ENCODE data around the gene CDH15. TPM values are rescaled to one million over a fixed set of nuclear protein-coding genes. Genes with fewer than 3 reads are reported as not detected.

CDH15 gene
- total and polyA plus RNA-seq, 2 of the 13 experiments (the other 11 are each of a cell fraction or from before 2014, with no cell fraction given) = 0.74 to 2.2 TPM

DNA sequence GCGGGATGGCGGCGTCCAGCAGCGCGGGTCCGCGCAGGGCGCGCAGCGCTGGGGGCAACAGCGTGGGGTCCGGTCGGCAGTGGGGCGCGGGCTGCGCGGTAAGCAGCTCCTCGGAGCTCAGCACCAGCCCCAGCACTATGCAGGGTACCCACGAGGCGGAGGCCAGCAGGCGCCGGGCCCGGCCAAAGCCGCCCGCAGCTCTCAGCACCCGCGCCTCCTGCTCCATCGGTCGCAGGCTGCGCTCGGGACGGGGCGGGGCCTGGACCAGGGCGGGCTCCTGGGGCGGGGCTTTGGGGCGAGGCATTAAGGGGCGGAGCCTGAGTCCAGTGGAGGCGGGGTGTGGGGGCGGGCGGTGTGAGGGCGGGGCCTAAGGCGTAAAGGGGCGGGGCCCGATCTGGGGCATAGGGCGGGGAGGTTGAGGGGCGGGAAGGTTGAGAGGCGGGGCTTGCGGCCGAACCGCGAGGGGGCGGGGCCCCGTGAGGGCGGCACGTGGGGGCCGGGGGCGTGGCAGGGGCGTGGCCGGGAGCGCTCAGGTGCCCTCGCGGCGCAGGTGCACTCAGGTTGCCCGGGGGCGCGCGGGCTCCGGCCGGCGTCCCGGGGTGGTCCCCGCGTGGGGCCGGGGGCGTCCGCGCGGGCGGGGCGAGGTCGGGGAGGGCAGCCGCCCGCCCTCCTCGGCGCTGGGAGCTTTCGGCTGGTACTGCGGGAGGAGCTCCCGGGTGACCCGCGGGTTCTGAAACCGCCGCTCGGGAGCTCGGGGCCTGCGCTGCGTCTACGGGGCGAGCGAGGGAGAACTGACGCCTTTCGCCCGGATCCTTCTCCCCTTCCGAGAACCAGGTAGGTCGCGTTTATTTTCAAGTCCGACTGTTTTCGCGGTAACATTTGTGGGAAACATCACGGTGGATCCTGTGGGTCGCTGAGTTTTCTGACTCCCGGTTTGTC is 30.2 kb downstream of the CDH15 start (continued):
- no peak for TF ChIP-seq POGZ (CRISPR knock-in tag; IDR thresholded peaks at IDR 0.05)
- TF ChIP-seq POLR2AphosphoS5 (IDR thresholded peaks at IDR 0.05; ENCODE audit: low read depth, low read length) = peak; percentile 84
- no peak for TF ChIP-seq ZNF878 (CRISPR knock-in tag; IDR thresholded peaks at IDR 0.05)
- no peak for TF ChIP-seq ERF (CRISPR knock-in tag; IDR thresholded peaks at IDR 0.05)
- 0 out of 2 replicates have a peak, but pooled peaks have one; percentile 35 for TF ChIP-seq ZNF138 (CRISPR knock-in tag; IDR thresholded peaks at IDR 0.05; ENCODE audit: low read depth)
- no peak for TF ChIP-seq CC2D1A (CRISPR knock-in tag; IDR thresholded peaks at IDR 0.05)
- peak; percentile 88 for TF ChIP-seq ZEB1 (IDR thresholded peaks at IDR 0.05; ENCODE audit: insufficient replicate concordance, low read depth)
- TF ChIP-seq, protein P1, sequence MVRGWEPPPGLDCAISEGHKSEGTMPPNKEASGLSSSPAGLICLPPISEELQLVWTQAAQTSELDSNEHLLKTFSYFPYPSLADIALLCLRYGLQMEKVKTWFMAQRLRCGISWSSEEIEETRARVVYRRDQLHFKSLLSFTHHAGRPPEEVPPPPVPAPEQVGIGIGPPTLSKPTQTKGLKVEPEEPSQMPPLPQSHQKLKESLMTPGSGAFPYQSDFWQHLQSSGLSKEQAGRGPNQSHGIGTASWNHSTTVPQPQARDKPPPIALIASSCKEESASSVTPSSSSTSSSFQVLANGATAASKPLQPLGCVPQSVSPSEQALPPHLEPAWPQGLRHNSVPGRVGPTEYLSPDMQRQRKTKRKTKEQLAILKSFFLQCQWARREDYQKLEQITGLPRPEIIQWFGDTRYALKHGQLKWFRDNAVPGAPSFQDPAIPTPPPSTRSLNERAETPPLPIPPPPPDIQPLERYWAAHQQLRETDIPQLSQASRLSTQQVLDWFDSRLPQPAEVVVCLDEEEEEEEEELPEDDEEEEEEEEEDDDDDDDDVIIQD (CRISPR knock-in tag; IDR thresholded peaks at IDR 0.05; ENCODE audit: low read depth) = no peak
- TF ChIP-seq, protein P2, sequence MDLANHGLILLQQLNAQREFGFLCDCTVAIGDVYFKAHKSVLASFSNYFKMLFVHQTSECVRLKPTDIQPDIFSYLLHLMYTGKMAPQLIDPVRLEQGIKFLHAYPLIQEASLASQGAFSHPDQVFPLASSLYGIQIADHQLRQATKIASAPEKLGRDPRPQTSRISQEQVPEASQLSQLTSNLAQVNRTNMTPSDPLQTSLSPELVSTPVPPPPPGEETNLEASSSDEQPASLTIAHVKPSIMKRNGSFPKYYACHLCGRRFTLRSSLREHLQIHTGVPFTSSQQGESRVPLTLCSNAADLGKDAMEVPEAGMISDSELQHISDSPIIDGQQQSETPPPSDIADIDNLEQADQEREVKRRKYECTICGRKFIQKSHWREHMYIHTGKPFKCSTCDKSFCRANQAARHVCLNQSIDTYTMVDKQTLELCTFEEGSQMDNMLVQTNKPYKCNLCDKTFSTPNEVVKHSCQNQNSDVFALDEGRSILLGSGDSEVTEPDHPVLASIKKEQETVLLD (CRISPR knock-in tag; IDR thresholded peaks at IDR 0.05; ENCODE audit: low read depth) = 0 out of 2 replicates have a peak, but pooled peaks have one; percentile 27
- TF ChIP-seq ZNF350 (CRISPR knock-in tag; IDR thresholded peaks at IDR 0.05; ENCODE audit: borderline replicate concordance, low read depth) = no peak
- no peak for TF ChIP-seq NFIC (IDR thresholded peaks at IDR 0.05; ENCODE audit: low read length)
- no peak for TF ChIP-seq ZFP36L1 (CRISPR knock-in tag; IDR thresholded peaks at IDR 0.05)
- peak; percentile 34 for TF ChIP-seq YY1 (IDR thresholded peaks at IDR 0.05; ENCODE audit: insufficient read depth, insufficient replicate concordance, low read depth, low read length)
- no peak for TF ChIP-seq TSC22D2 (CRISPR knock-in tag; IDR thresholded peaks at IDR 0.05; ENCODE audit: borderline replicate concordance)
- no peak for TF ChIP-seq ZNF629 (CRISPR knock-in tag; conservative IDR thresholded peaks at IDR 0.05)
- 0 out of 2 replicates have a peak, but pooled peaks have one; percentile 77 for TF ChIP-seq ZNF558 (CRISPR knock-in tag; IDR thresholded peaks at IDR 0.05; ENCODE audit: borderline replicate concordance)
- no peak for TF ChIP-seq NR1H2 (CRISPR knock-in tag; IDR thresholded peaks at IDR 0.05; ENCODE audit: borderline replicate concordance, low read depth)
- peak; percentile 51 for TF ChIP-seq ZNF883 (CRISPR knock-in tag; IDR thresholded peaks at IDR 0.05; ENCODE audit: not compliant biosample characterization)
- no peak for TF ChIP-seq ISX (CRISPR knock-in tag; conservative IDR thresholded peaks at IDR 0.05)
- TF ChIP-seq, protein P3, sequence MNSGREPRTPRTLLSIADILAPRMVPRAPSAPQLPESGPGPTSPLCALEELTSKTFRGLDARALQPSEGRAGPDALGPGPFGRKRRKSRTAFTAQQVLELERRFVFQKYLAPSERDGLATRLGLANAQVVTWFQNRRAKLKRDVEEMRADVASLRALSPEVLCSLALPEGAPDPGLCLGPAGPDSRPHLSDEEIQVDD (CRISPR knock-in tag; IDR thresholded peaks at IDR 0.05; ENCODE audit: borderline replicate concordance) = no peak
- no peak for TF ChIP-seq FOXO1 (CRISPR knock-in tag; IDR thresholded peaks at IDR 0.05)
- no peak for TF ChIP-seq ZNF160 (CRISPR knock-in tag; IDR thresholded peaks at IDR 0.05)
- no peak for TF ChIP-seq ZNF101 (CRISPR knock-in tag; IDR thresholded peaks at IDR 0.05; ENCODE audit: borderline replicate concordance, low read depth)
- peak; percentile 78 for TF ChIP-seq BHLHE40 (IDR thresholded peaks at IDR 0.05; ENCODE audit: low read length)
- peak; percentile 63; the same call in 1 of the 2 replicates for TF ChIP-seq ZNF768 (CRISPR knock-in tag; IDR thresholded peaks at IDR 0.05)
- 0 out of 2 replicates have a peak, but pooled peaks have one; percentile 33 for TF ChIP-seq RXRA (CRISPR knock-in tag; IDR thresholded peaks at IDR 0.05)
- no peak for TF ChIP-seq HMG20B (CRISPR knock-in tag; conservative IDR thresholded peaks at IDR 0.05)
